Thyroid gland (tissue), 4 donors: ENCODE data around the gene ACAP1. TPM values are rescaled to one million over a fixed set of nuclear protein-coding genes. Genes with fewer than 3 reads are reported as not detected.

ENCODE experiments used
- DNase-seq, 2 donors: peaks; one replicate each; pipeline ENCODE4 v3.0.0-alpha.2; 2019
- H3K27ac ChIP-seq, 3 donors: fragments of 200-600 bp; sonication (generic); 1 replicate in 2 of 3; 2 replicates in 1 of 3; pipeline ENCODE4 v1.5.1; 2016 to 2019; ENCODE audit warnings: mild to moderate bottlenecking in 1 of 3, moderate library complexity in 1 of 3
- H3K27me3 ChIP-seq: fragments of 200-600 bp; sonication (generic); one replicate; pipeline ENCODE4 v1.5.1; 2019
- H3K36me3 ChIP-seq, 2 donors: fragments of 200-600 bp; sonication (generic); one replicate each; pipeline ENCODE4 v1.5.1; 2016 to 2019
- H3K4me1 ChIP-seq, 2 donors: fragments of 200-600 bp; sonication (generic); one replicate each; pipeline ENCODE4 v1.5.1; 2017 to 2019
- H3K4me3 ChIP-seq, 3 donors: fragments of 200-600 bp; sonication (generic); replicated peaks in 1 of 3; 1 replicate in 2 of 3; 2 replicates in 1 of 3; pipeline ENCODE4 v1.5.1; 2016; ENCODE audit warnings: mild to moderate bottlenecking in 1 of 3
- H3K9me3 ChIP-seq: fragments of 200-600 bp; sonication (generic); one replicate; pipeline ENCODE4 v1.5.1; 2017
- POLR2A ChIP-seq, 2 donors: fragments of 450-650 bp; IDR thresholded peaks; one replicate each; pipeline ENCODE4 v1.6.1; 2017; ENCODE audit warnings: antibody characterized with exemption in 2 of 2, mild to moderate bottlenecking in 2 of 2, moderate library complexity in 1 of 2
- WGBS, 2 donors: methylation state at CpG; one replicate each; pipeline ENCODE4 v1.1.5; 2017; 5-methylcytosine and 5-hydroxymethylcytosine counted together
- intact Hi-C: fragments of 100-400 bp; cut with DNase I; formaldehyde crosslinking; loops from one replicate; pipeline ENCODE4 v1.15.1; 2023
- total RNA-seq, 4 donors: library from RNA; depleted of rRNA; stranded (reverse); fragments of >200 nt; gene quantifications; one replicate each; pipeline ENCODE4 v1.2.3, GENCODE V29; 2016
- TF ChIP-seq, protein P1 (sequence below), 6 experiments: fragments of 200-600 bp in 3 of 6; fragments of 450-650 bp in 3 of 6; sonication (generic) in 3 of 6; IDR thresholded peaks; one replicate each; pipeline ENCODE4 v1.5.1; 2016 to 2019; ENCODE audit warnings: antibody characterized with exemption in 6 of 6, mild to moderate bottlenecking in 2 of 6, inconsistent platforms in 1 of 6, moderate library complexity in 1 of 6

Gene ACAP1
- total RNA-seq, 4 donors from 2014 or later: 0.89 to 7.1 (median 3.8) TPM

DNA sequence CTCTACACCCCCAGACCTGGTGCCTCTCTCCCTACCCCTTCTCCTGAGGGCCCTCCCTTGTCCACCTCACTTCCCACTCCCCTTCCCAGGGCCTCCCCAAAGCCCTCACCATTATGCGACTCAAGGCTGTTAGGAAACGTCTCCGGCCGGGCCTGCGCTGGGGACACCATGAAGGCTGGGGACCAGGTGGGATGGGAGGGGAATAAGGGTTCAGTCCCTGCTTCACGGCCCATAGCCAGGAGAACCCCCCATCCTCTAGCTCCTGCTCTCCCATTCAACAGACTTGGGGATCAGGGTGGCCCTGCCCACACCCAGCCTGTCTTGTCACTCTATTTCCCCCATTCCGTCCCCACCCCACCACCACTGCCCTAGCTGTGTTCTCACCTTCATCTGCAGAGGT lies 9.3 kb upstream of the ACAP1 start:
- peaks cover 26 to 27% of the 10 kb centered on the region in 2 donors for H3K36me3 ChIP-seq
- peaks cover 4 to 15% of the 10 kb centered on the region in 2 donors for H3K4me1 ChIP-seq
- no peaks in the 10 kb centered on the region for H3K27me3 ChIP-seq
- no peak overlapping the region for H3K27ac ChIP-seq
- DNase-seq: no peak
- no peaks in the 10 kb centered on the region for H3K9me3 ChIP-seq
- no peak overlapping the region for H3K4me3 ChIP-seq
- 90 to 97% methylated on average over 7 of the region's 7 CpGs for WGBS, 2 donors
- TF ChIP-seq POLR2A (IDR thresholded peaks at IDR 0.05): no peak
- TF ChIP-seq, protein P1, sequence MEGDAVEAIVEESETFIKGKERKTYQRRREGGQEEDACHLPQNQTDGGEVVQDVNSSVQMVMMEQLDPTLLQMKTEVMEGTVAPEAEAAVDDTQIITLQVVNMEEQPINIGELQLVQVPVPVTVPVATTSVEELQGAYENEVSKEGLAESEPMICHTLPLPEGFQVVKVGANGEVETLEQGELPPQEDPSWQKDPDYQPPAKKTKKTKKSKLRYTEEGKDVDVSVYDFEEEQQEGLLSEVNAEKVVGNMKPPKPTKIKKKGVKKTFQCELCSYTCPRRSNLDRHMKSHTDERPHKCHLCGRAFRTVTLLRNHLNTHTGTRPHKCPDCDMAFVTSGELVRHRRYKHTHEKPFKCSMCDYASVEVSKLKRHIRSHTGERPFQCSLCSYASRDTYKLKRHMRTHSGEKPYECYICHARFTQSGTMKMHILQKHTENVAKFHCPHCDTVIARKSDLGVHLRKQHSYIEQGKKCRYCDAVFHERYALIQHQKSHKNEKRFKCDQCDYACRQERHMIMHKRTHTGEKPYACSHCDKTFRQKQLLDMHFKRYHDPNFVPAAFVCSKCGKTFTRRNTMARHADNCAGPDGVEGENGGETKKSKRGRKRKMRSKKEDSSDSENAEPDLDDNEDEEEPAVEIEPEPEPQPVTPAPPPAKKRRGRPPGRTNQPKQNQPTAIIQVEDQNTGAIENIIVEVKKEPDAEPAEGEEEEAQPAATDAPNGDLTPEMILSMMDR (IDR thresholded peaks at IDR 0.05): no peak
- intact Hi-C loops: no loop called here

DNA sequence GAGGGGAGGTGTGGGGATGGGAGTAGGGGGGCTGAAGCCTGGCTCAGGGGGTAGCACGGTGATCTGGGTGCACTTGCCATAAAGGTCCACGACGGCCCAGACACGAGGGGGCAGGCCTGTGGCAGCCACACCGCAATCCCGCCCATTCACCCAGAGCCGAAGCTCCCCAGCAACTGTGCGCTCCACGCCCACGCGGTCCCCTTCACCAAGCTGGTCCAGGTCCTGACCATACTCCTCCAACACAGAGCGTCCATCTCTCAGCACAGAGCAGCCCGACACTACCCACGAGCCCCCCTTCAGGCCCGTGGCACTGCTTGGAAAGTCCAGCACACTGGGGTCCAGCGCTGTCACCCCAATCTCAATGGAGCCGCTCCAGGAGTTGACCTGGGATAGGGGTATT lies 8.8 kb upstream of the ACAP1 start:
- H3K27me3 ChIP-seq: no peaks in the 10 kb centered on the region
- DNase-seq: no peak
- H3K27ac ChIP-seq: no peak overlapping the region
- H3K9me3 ChIP-seq: no peaks in the 10 kb centered on the region
- 86 to 92% methylated on average over 14 to 17 of the region's 17 CpGs for WGBS, 2 donors
- no peak overlapping the region for H3K4me3 ChIP-seq
- peaks cover 4 to 15% of the 10 kb centered on the region in 2 donors for H3K4me1 ChIP-seq
- peaks cover 22 to 23% of the 10 kb centered on the region in 2 donors for H3K36me3 ChIP-seq
- TF ChIP-seq, protein P1 (IDR thresholded peaks at IDR 0.05): no peak
- no peak for TF ChIP-seq POLR2A (IDR thresholded peaks at IDR 0.05)
- intact Hi-C loops: no loop called here

DNA sequence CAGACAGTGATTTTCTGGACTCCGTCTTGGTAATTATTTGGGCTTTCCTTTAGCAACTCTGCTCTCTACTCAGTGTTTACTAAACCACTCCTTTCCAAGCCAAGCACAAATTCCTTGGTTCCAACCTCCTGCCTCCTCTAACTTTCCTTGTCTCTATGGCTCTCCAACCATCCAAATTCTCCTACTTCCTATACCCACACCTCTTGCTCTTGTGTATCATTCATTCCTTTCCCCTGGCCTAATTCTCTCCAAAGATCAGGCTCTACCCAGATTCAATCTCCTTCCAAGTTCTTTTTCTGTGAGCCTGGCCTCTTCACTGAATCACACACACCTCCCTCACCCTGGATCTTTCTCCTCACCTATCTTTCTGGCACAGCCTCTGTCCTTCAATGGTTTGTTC lies 8.3 kb upstream of the ACAP1 start:
- H3K27me3 ChIP-seq: no peaks in the 10 kb centered on the region
- intact Hi-C loops: no loop called here
- peaks cover 4 to 15% of the 10 kb centered on the region in 2 donors for H3K4me1 ChIP-seq
- WGBS, 2 donors: 73 to 88% methylated on average over 1 of the region's 1 CpG
- TF ChIP-seq, protein P1 (IDR thresholded peaks at IDR 0.05): no peak
- no peak for TF ChIP-seq POLR2A (IDR thresholded peaks at IDR 0.05)
- no peaks in the 10 kb centered on the region for H3K9me3 ChIP-seq
- H3K36me3 ChIP-seq: peaks cover 17 to 18% of the 10 kb centered on the region in 2 donors
- no peak overlapping the region for H3K4me3 ChIP-seq
- no peak for DNase-seq
- H3K27ac ChIP-seq: no peak overlapping the region

DNA sequence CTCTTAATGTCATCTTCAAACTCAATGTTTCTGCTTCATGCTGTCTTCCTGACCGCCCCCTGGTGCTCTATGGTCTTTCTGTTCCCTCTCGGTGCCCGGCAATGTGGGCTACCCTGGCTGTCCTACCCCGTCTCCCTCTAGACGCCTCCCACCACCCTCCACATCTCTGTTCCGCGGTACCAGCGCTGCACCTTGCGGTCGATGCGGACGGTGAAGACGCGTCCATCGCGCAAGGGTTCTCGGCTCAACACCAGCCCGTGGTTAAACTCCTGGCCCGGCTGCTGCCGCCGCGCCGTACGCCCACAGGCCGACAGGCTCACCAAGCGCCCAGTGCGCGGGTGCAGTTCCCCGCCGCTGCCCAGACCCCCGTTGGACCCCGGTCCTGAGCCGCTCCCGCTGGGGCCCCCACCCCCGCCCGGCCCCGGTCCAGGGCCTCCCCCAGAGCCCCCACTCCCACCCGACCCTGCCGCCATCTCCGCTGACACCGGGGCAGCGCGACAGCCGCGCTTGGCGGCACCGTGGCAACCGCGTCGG lies 7.4 kb upstream of the ACAP1 start, which contains the start of gene NEURL4:
Gene NEURL4 (minus strand): TSS at position 496 of the 534 bp plus-strand sequence. CDS start 23 bp downstream, at position 473.
- intact Hi-C loops: no loop called here
- Histone ChIP-seq H3K4me3 (peak within 1 kb of the TSS; percentile 37 to 80 (median 66)), H3K36me3 (peaks cover 9 to 10% of the 10 kb centered on the region in 2 donors), H3K27me3 (no peaks in the 10 kb centered on the region), H3K4me1 (peaks cover 4 to 15% of the 10 kb centered on the region in 2 donors), H3K9me3 (no peaks in the 10 kb centered on the region), H3K27ac (peak within 1 kb of the TSS; percentile 64 to 91 (median 78))
- 0 to 1% methylated on average over 17 to 27 of the region's 50 CpGs for WGBS, 2 donors
- no peak for TF ChIP-seq POLR2A (IDR thresholded peaks at IDR 0.05)
- TF ChIP-seq, protein P1 (IDR thresholded peaks at IDR 0.05): no peak
- DNase-seq: no peak

DNA sequence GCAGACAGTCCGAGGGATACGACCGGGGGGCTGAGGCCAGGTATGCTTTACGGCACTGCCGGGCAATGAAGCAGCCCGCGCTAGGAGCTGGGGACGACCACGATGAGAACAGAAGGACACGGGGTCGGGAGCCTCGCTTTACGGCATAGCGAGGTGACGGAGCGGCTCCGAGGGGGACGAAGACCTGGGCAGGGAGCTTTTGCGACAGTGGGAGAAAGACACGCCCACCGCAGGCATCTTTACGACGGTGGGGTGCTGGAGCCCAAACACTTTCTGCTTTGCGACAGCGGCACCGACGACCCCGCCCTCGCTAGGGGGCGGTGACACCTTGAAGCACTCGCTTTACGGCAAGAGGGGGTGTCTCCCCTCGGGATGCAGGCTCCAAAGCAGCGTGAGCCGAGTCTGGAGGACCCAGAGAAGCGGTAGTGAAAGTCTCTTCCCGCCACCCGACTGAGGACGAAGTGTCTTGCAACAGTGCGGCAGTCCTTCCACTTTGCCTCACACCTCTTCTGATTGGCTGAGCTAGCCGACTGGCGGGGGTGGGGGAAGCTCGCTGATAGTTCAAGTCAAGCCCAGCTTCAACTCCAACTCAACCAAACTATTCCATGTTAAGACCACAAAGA lies 6.8 kb upstream of the ACAP1 start:
- H3K9me3 ChIP-seq: no peaks in the 10 kb centered on the region
- peak overlapping the region; percentile 64 to 91 (median 78) for H3K27ac ChIP-seq
- 0 to 1% methylated on average over 24 to 26 of the region's 43 CpGs for WGBS, 2 donors
- H3K4me1 ChIP-seq: peaks cover 4 to 15% of the 10 kb centered on the region in 2 donors
- TF ChIP-seq, protein P1 (IDR thresholded peaks at IDR 0.05): peak in 1 of 6 experiments; percentile 4
- TF ChIP-seq POLR2A (IDR thresholded peaks at IDR 0.05): peak; percentile 61 to 86
- no peaks in the 10 kb centered on the region for H3K27me3 ChIP-seq
- peak; percentile 98 to 99 for DNase-seq
- H3K36me3 ChIP-seq: peaks cover 3 to 4% of the 10 kb centered on the region in 2 donors
- H3K4me3 ChIP-seq: peak overlapping the region; percentile 37 to 80 (median 66)
- intact Hi-C loops: no loop called here
